ENCODE measurements around the gene SPTBN1.

The SPTBN1 gene

DNA sequence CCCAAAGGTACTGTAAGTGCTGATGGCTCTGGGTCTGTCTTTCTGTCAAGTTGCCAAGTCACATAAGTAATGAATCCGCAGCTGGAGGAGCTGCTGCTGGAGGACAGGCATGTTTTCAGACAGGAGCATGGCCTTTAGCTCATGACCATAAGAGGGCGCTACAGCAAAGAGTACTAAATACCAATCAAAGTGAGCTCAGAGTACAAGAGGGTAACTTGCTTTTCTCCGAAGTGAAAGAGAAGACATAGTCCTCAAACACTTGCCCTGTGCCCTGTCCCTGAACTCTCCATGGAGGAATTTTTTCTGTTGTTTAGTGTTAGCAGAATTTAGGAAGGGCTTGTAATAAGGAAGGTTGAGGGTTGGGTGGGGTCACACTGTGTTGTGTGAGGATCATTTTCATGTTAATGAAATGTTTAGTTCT lies 209.3 kb downstream of the SPTBN1 start:
- Mint-ChIP-seq H3K4me1 (peaks cover 10% of the 10 kb centered on the region), H3K9me3 (no peaks in the 10 kb centered on the region)
- DNase-seq: peak; percentile 41

DNA sequence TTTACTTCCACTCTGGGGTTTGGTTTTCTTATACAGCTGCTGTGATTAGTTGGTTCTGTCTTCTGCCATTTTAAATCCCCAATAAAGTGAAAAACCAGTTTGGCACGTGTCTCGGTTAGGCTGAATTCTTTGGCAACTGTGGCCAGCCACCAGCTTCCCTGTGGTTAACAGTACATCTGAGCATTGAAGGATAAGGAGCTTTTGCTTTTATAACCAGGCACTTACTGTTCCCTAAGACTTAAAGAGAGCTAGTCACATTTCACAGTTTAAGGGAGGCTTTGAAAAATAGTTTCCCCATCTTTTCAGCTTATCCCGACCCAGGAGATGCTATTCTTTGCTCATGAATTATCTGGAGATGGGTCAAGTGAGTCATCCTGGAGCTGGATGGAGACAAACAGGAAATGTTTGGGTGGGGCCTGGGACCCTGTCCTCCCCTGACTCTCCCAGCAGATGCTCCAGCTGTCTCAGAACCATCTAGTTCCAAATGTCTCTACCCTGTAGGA lies 210.1 kb downstream of the SPTBN1 start:
- no peak for DNase-seq
- H3K27me3 Mint-ChIP-seq (ENCODE audit: low read depth, poor library complexity): no peaks in the 10 kb centered on the region
- peaks cover 81% of the 10 kb centered on the region for H3K36me3 Mint-ChIP-seq (ENCODE audit: low read depth)
- peaks cover 10% of the 10 kb centered on the region for H3K4me1 Mint-ChIP-seq
- H3K27ac Mint-ChIP-seq: no peak overlapping the region
- H3K9me3 Mint-ChIP-seq: no peaks in the 10 kb centered on the region
- TF ChIP-seq, protein P1, sequence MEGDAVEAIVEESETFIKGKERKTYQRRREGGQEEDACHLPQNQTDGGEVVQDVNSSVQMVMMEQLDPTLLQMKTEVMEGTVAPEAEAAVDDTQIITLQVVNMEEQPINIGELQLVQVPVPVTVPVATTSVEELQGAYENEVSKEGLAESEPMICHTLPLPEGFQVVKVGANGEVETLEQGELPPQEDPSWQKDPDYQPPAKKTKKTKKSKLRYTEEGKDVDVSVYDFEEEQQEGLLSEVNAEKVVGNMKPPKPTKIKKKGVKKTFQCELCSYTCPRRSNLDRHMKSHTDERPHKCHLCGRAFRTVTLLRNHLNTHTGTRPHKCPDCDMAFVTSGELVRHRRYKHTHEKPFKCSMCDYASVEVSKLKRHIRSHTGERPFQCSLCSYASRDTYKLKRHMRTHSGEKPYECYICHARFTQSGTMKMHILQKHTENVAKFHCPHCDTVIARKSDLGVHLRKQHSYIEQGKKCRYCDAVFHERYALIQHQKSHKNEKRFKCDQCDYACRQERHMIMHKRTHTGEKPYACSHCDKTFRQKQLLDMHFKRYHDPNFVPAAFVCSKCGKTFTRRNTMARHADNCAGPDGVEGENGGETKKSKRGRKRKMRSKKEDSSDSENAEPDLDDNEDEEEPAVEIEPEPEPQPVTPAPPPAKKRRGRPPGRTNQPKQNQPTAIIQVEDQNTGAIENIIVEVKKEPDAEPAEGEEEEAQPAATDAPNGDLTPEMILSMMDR (IDR thresholded peaks at IDR 0.05): no peak
- H3K4me3 Mint-ChIP-seq: no peak overlapping the region

More for the DNA sequence above, 209.3 kb downstream of the SPTBN1 start:
- Mint-ChIP-seq H3K27ac (no peak overlapping the region), H3K27me3 (ENCODE audit: low read depth, poor library complexity) (no peaks in the 10 kb centered on the region), H3K4me3 (no peak overlapping the region), H3K36me3 (ENCODE audit: low read depth) (peaks cover 78% of the 10 kb centered on the region)
- TF ChIP-seq, protein P1 (IDR thresholded peaks at IDR 0.05): peak; percentile 60

DNA sequence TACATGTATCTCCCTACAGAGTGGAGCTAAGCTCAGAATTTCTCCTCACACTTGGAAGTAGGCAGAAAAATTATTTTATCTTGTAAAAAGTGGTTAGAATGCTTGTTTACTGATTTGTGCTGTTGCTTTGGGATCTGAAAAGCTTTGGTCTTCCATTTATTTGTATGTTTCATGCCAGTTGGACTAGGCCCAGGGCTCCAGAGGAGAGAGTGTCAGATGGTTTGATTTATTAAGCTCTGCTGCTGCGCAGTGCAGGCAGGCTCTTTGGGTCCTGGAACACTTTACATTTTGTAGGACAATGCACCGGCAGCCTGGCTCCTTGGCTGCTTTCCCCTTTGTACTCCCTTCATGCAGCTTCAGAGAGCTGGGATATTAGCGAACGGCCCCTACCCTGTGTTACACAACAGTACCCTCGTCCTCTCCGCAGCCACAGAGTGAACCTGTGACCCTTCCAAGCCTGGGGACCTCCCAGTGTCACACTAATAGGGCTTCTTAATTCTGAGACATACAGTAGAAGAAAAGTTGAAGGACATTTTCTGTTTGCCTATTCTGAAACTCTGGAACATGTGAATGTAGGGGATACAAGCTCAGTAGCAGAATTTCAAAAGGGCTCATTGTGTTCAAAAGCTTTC lies 210.6 kb downstream of the SPTBN1 start:
- Mint-ChIP-seq H3K36me3 (ENCODE audit: low read depth) (peaks cover 82% of the 10 kb centered on the region), H3K27ac (no peak overlapping the region), H3K4me3 (no peak overlapping the region), H3K9me3 (no peaks in the 10 kb centered on the region), H3K27me3 (ENCODE audit: low read depth, poor library complexity) (no peaks in the 10 kb centered on the region), H3K4me1 (peaks cover 10% of the 10 kb centered on the region)
- TF ChIP-seq, protein P1 (IDR thresholded peaks at IDR 0.05): no peak
- no peak for DNase-seq

GRCh38 chr2:54667266-54667639 lies 211.1 kb downstream of the SPTBN1 start:
- H3K9me3 Mint-ChIP-seq: no peaks in the 10 kb centered on the region
- H3K4me1 Mint-ChIP-seq: peaks cover 10% of the 10 kb centered on the region
- H3K36me3 Mint-ChIP-seq (ENCODE audit: low read depth): peaks cover 83% of the 10 kb centered on the region
- TF ChIP-seq, protein P1 (IDR thresholded peaks at IDR 0.05): no peak
- no peak overlapping the region for H3K4me3 Mint-ChIP-seq
- H3K27ac Mint-ChIP-seq: no peak overlapping the region
- no peaks in the 10 kb centered on the region for H3K27me3 Mint-ChIP-seq (ENCODE audit: low read depth, poor library complexity)
- DNase-seq: no peak

DNA sequence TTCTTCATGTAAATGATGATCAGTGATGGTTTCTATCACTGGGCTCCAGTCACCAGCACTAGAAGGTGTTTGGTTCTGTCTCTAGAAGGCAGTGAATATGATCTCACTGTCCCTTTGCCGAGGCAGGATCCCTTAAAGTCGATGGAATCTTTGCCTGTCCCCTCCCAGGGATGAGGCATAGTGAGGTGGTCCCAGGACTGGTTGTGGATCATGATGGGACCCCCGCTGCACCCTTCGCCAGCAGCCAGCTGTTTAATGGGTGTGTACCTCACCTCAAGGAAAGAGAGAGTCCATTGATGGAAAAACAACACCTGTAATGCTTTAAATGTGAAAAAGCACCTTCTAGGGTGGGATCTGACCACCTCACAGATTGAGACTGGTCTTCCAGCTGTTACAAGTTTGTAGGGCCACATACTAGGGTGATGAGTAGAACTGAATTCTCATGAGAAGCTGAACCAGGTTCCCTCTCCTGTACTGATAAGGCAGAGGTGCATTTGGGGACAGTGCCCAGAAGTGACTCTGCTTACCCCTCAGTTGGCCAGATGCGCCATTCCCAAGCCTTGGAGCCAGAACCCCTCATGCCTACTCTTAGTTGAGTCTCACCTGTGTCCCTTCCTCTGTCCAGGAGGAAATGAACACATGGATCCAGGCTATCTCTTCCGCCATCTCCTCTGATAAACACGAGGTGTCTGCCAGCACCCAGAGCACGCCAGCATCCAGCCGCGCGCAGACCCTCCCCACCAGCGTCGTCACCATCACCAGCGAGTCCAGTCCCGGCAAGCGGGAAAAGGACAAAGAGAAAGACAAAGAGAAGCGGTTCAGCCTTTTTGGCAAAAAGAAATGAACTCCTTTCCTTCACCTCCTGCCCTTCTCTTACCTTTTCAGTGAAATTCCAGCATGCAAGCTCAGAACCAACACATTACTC lies 211.9 kb downstream of the SPTBN1 start:
- H3K4me3 Mint-ChIP-seq: no peak overlapping the region
- peaks cover 14% of the 10 kb centered on the region for H3K4me1 Mint-ChIP-seq
- peaks cover 83% of the 10 kb centered on the region for H3K36me3 Mint-ChIP-seq (ENCODE audit: low read depth)
- H3K9me3 Mint-ChIP-seq: no peaks in the 10 kb centered on the region
- peak overlapping the region; percentile 81 for H3K27ac Mint-ChIP-seq
- TF ChIP-seq, protein P1 (IDR thresholded peaks at IDR 0.05): no peak
- no peaks in the 10 kb centered on the region for H3K27me3 Mint-ChIP-seq (ENCODE audit: low read depth, poor library complexity)
- no peak for DNase-seq

Measured in nephron progenitor cell (in vitro differentiated cells).